CD4-positive, CD25-positive, alpha-beta regulatory T cell (primary cell): ENCODE results near the gene DCP1B. TPM values are rescaled to one million over a fixed set of nuclear protein-coding genes. Genes with fewer than 3 reads are reported as not detected.

ENCODE experiments used
- ATAC-seq, 2 donors: fragments of 150-1000 bp; cut with Tn5 transposase; one replicate each; pipeline ENCODE4 v1.10.0; 2021; ENCODE audit warnings: low read depth in 2 of 2, moderate number of reproducible peaks in 2 of 2, moderate library complexity in 1 of 2
- DNase-seq, 3 donors: peaks; one replicate each; pipeline versions ENCODE4 v3.0.0 to v3.0.0-alpha.2; 2012 to 2022; ENCODE audit warnings: mixed read lengths in 1 of 3
- H3K27ac ChIP-seq: one replicate; pipeline ENCODE4 v1.7.0; 2013; ENCODE audit warnings: mild to moderate bottlenecking, low read length; ENCODE audit not compliant: insufficient read depth, poor library complexity, severe bottlenecking
- H3K27me3 ChIP-seq: one replicate; pipeline ENCODE4 v1.7.0; 2013; ENCODE audit warnings: low read length; ENCODE audit not compliant: control insufficient read depth, insufficient read depth
- H3K36me3 ChIP-seq: one replicate; pipeline ENCODE4 v1.7.0; 2013; ENCODE audit warnings: mild to moderate bottlenecking, low read length, moderate library complexity; ENCODE audit not compliant: control insufficient read depth, insufficient read depth
- H3K4me1 ChIP-seq: 2 replicates; pipeline ENCODE4 v1.7.0; 2013; ENCODE audit warnings: mild to moderate bottlenecking, low read length; ENCODE audit not compliant: insufficient read depth, control insufficient read depth, poor library complexity, severe bottlenecking
- H3K4me3 ChIP-seq: one replicate; pipeline ENCODE4 v1.7.0; 2013; ENCODE audit warnings: low read depth, mild to moderate bottlenecking, low read length, moderate library complexity
- H3K9me3 ChIP-seq, 2 experiments: 1 replicate in 1 of 2; 2 replicates in 1 of 2; pipeline ENCODE4 v1.7.0; 2013; ENCODE audit warnings: low read length in 2 of 2, mild to moderate bottlenecking in 1 of 2, moderate library complexity in 1 of 2; ENCODE audit not compliant: control insufficient read depth in 2 of 2
- H3K27ac Mint-ChIP-seq, 3 donors: one replicate each; pipeline ENCODE4 v1.8.0; 2020 to 2022; ENCODE audit warnings: mild to moderate bottlenecking in 3 of 3, mixed read lengths in 3 of 3, moderate library complexity in 2 of 3
- H3K27me3 Mint-ChIP-seq: one replicate; pipeline ENCODE4 v1.8.0; 2022; ENCODE audit warnings: mild to moderate bottlenecking, mixed read lengths
- H3K36me3 Mint-ChIP-seq: one replicate; pipeline ENCODE4 v1.8.0; 2020; ENCODE audit warnings: mixed read lengths
- H3K4me1 Mint-ChIP-seq, 4 donors: one replicate each; pipeline ENCODE4 v1.8.0; 2020 to 2022; ENCODE audit warnings: mixed read lengths in 4 of 4, mild to moderate bottlenecking in 1 of 4
- H3K4me3 Mint-ChIP-seq, 4 donors: one replicate each; pipeline ENCODE4 v1.8.0; 2020 to 2022; ENCODE audit warnings: mild to moderate bottlenecking in 4 of 4, mixed read lengths in 4 of 4, moderate library complexity in 3 of 4
- H3K9me3 Mint-ChIP-seq, 7 donors: one replicate each; pipeline ENCODE4 v1.8.0; 2020 to 2022; ENCODE audit warnings: mixed read lengths in 7 of 7, mild to moderate bottlenecking in 3 of 7, moderate library complexity in 2 of 7
- polyA plus RNA-seq, 4 donors: library from polyadenylated mRNA; unstranded; fragments of 300-500 nt; fragmentation: Illumina TruSeq; gene quantifications; one replicate each; pipeline ENCODE4 v1.2.3, GENCODE V29; 2021
- total RNA-seq: library from RNA; stranded (reverse); gene quantifications from one replicate; pipeline ENCODE4 v1.2.3, GENCODE V29; 2022

Gene DCP1B
- total and polyA plus RNA-seq, 5 donors from 2014 or later: 23.9 to 56.8 (median 35.6) TPM

- H3K4me1 Mint-ChIP-seq: peaks cover 0 to 18% (median 13%) of the 10 kb centered on the region in 4 donors
- no peaks in the 10 kb centered on the region for H3K9me3 Mint-ChIP-seq
- H3K36me3 Mint-ChIP-seq: no peaks in the 10 kb centered on the region
- DNase-seq (no peak), ATAC-seq (no peak)
- H3K27ac ChIP-seq: no peak overlapping the region
- H3K27ac Mint-ChIP-seq: no peak overlapping the region
- no peaks in the 10 kb centered on the region for H3K4me1 ChIP-seq
- no peaks in the 10 kb centered on the region for H3K36me3 ChIP-seq
- no peak overlapping the region for H3K4me3 Mint-ChIP-seq
- no peaks in the 10 kb centered on the region for H3K27me3 ChIP-seq
- peaks cover 17% of the 10 kb centered on the region for H3K27me3 Mint-ChIP-seq
- no peak overlapping the region for H3K4me3 ChIP-seq
- H3K9me3 ChIP-seq: no peaks in the 10 kb centered on the region
These were observed 77.1 kb downstream of the DCP1B start for GRCh38 chr12:1927051-1927680.

GRCh38 chr12:1926251-1926657 lies 78.0 kb downstream of the DCP1B start:
- Histone ChIP-seq H3K27me3 (no peaks in the 10 kb centered on the region), H3K4me3 (no peak overlapping the region), H3K9me3 (no peaks in the 10 kb centered on the region), H3K27ac (no peak overlapping the region), H3K4me1 (no peaks in the 10 kb centered on the region), H3K36me3 (no peaks in the 10 kb centered on the region)
- DNase-seq: no peak
- Mint-ChIP-seq H3K27me3 (peaks cover 17% of the 10 kb centered on the region), H3K9me3 (no peaks in the 10 kb centered on the region), H3K36me3 (no peaks in the 10 kb centered on the region), H3K4me3 (no peak overlapping the region), H3K27ac (no peak overlapping the region), H3K4me1 (peaks cover 0 to 20% (median 13%) of the 10 kb centered on the region in 4 donors)
- no peak for ATAC-seq

- Histone ChIP-seq H3K27ac (no peak overlapping the region), H3K27me3 (no peaks in the 10 kb centered on the region), H3K4me3 (no peak overlapping the region), H3K4me1 (no peaks in the 10 kb centered on the region), H3K9me3 (no peaks in the 10 kb centered on the region), H3K36me3 (no peaks in the 10 kb centered on the region)
- no peak for ATAC-seq
- Mint-ChIP-seq H3K36me3 (no peaks in the 10 kb centered on the region), H3K9me3 (no peaks in the 10 kb centered on the region), H3K27ac (no peak overlapping the region), H3K27me3 (peaks cover 17% of the 10 kb centered on the region), H3K4me3 (no peak overlapping the region), H3K4me1 (peaks cover 0 to 22% (median 13%) of the 10 kb centered on the region in 4 donors)
- no peak for DNase-seq
These were observed 78.6 kb downstream of the DCP1B start for GRCh38 chr12:1925684-1926006.

GRCh38 chr12:1924996-1925683 lies 79.1 kb downstream of the DCP1B start:
- H3K27ac ChIP-seq: no peak overlapping the region
- ATAC-seq: no peak
- H3K9me3 ChIP-seq: no peaks in the 10 kb centered on the region
- Mint-ChIP-seq H3K27me3 (peaks cover 17% of the 10 kb centered on the region), H3K36me3 (no peaks in the 10 kb centered on the region), H3K4me1 (peaks cover 0 to 23% (median 13%) of the 10 kb centered on the region in 4 donors), H3K9me3 (no peaks in the 10 kb centered on the region), H3K4me3 (no peak overlapping the region), H3K27ac (peak overlapping the region in 2 of 3 donors; percentile 16 to 67)
- no peaks in the 10 kb centered on the region for H3K36me3 ChIP-seq
- no peaks in the 10 kb centered on the region for H3K4me1 ChIP-seq
- no peaks in the 10 kb centered on the region for H3K27me3 ChIP-seq
- no peak overlapping the region for H3K4me3 ChIP-seq
- no peak for DNase-seq

GRCh38 chr12:1922985-1923384 lies 81.3 kb downstream of the DCP1B start:
- H3K4me1 Mint-ChIP-seq: peaks cover 0 to 22% (median 12%) of the 10 kb centered on the region in 4 donors
- H3K27me3 Mint-ChIP-seq: peaks cover 17% of the 10 kb centered on the region
- no peaks in the 10 kb centered on the region for H3K9me3 ChIP-seq
- H3K27ac Mint-ChIP-seq: no peak overlapping the region
- no peak overlapping the region for H3K27ac ChIP-seq
- H3K4me3 ChIP-seq: no peak overlapping the region
- no peaks in the 10 kb centered on the region for H3K36me3 Mint-ChIP-seq
- no peaks in the 10 kb centered on the region for H3K9me3 Mint-ChIP-seq
- H3K4me3 Mint-ChIP-seq: no peak overlapping the region
- no peak for ATAC-seq
- no peak for DNase-seq
- no peaks in the 10 kb centered on the region for H3K4me1 ChIP-seq
- H3K27me3 ChIP-seq: no peaks in the 10 kb centered on the region
- H3K36me3 ChIP-seq: no peaks in the 10 kb centered on the region

GRCh38 chr12:1922075-1922709 lies 82.1 kb downstream of the DCP1B start:
- Mint-ChIP-seq H3K36me3 (no peaks in the 10 kb centered on the region), H3K27ac (no peak overlapping the region), H3K9me3 (no peaks in the 10 kb centered on the region), H3K27me3 (peaks cover 17% of the 10 kb centered on the region), H3K4me1 (peaks cover 0 to 25% (median 12%) of the 10 kb centered on the region in 4 donors), H3K4me3 (no peak overlapping the region)
- no peaks in the 10 kb centered on the region for H3K4me1 ChIP-seq
- DNase-seq (no peak), ATAC-seq (no peak)
- H3K9me3 ChIP-seq: no peaks in the 10 kb centered on the region
- no peak overlapping the region for H3K4me3 ChIP-seq
- no peak overlapping the region for H3K27ac ChIP-seq
- no peaks in the 10 kb centered on the region for H3K27me3 ChIP-seq
- H3K36me3 ChIP-seq: no peaks in the 10 kb centered on the region

GRCh38 chr12:1920971-1921370 lies 83.3 kb downstream of the DCP1B start:
- H3K4me1 ChIP-seq: peaks cover 10% of the 10 kb centered on the region
- Mint-ChIP-seq H3K4me1 (peaks cover 0 to 35% (median 15%) of the 10 kb centered on the region in 4 donors), H3K4me3 (peak overlapping the region in 1 of 4 donors; percentile 57), H3K27me3 (peaks cover 17% of the 10 kb centered on the region), H3K36me3 (peaks cover 5% of the 10 kb centered on the region), H3K27ac (no peak overlapping the region), H3K9me3 (no peaks in the 10 kb centered on the region)
- no peak overlapping the region for H3K27ac ChIP-seq
- H3K27me3 ChIP-seq: no peaks in the 10 kb centered on the region
- no peaks in the 10 kb centered on the region for H3K36me3 ChIP-seq
- ATAC-seq (no peak), DNase-seq (no peak)
- H3K4me3 ChIP-seq: no peak overlapping the region
- no peaks in the 10 kb centered on the region for H3K9me3 ChIP-seq
